Naive thymus-derived CD4-positive, alpha-beta T cell (primary cell): Measurements from ENCODE around the gene SPSB4. TPM values are rescaled to one million over a fixed set of nuclear protein-coding genes. Genes with fewer than 3 reads are reported as not detected.

ENCODE experiments used
- ATAC-seq: fragments of 150-1000 bp; cut with Tn5 transposase; 2 replicates; pipeline ENCODE4 v1.10.0; 2021; ENCODE audit warnings: mild to moderate bottlenecking, moderate library complexity
- CTCF ChIA-PET: fragments of 350-600 bp; sonication (Branson Sonifier 250); formaldehyde crosslinking; loops from one replicate; lab custom pipeline; 2021; ENCODE audit warnings: antibody characterized with exemption; lab: Charles Lee
- POLR2A ChIA-PET: fragments of 350-600 bp; sonication (Branson Sonifier 250); formaldehyde crosslinking; loops from one replicate; lab custom pipeline; 2021; ENCODE audit warnings: antibody characterized with exemption, inconsistent platforms; lab: Charles Lee
- DNase-seq, 9 donors: peaks; one replicate each; pipeline versions ENCODE4 v3.0.0 to v3.0.0-alpha.2; 2020 to 2022; ENCODE audit warnings: mixed read lengths in 1 of 9
- H3K27ac ChIP-seq: one replicate; pipeline ENCODE4 v1.7.0; 2013; ENCODE audit warnings: mild to moderate bottlenecking, low read depth, low read length, moderate library complexity
- H3K27me3 ChIP-seq, 2 donors: one replicate each; pipeline ENCODE4 v1.7.0; 2013; ENCODE audit warnings: low read length in 2 of 2, mild to moderate bottlenecking in 2 of 2, moderate library complexity in 2 of 2; ENCODE audit not compliant: control insufficient read depth in 2 of 2, insufficient read depth in 2 of 2
- H3K36me3 ChIP-seq, 3 experiments: 1 replicate in 2 of 3; 2 replicates in 1 of 3; pipeline ENCODE4 v1.7.0; 2013; ENCODE audit warnings: low read length in 3 of 3, mild to moderate bottlenecking in 3 of 3, moderate library complexity in 1 of 3; ENCODE audit not compliant: insufficient read depth in 3 of 3, control insufficient read depth in 2 of 3
- H3K4me1 ChIP-seq, 2 donors: one replicate each; pipeline ENCODE4 v1.7.0; 2013; ENCODE audit warnings: low read length in 2 of 2, mild to moderate bottlenecking in 2 of 2, moderate library complexity in 1 of 2; ENCODE audit not compliant: control insufficient read depth in 2 of 2, insufficient read depth in 2 of 2
- H3K4me3 ChIP-seq: 2 replicates; pipeline ENCODE4 v1.7.0; 2013; ENCODE audit warnings: mild to moderate bottlenecking, low read length
- H3K9me3 ChIP-seq, 3 experiments: 1 replicate in 2 of 3; 2 replicates in 1 of 3; pipeline ENCODE4 v1.7.0; 2013; ENCODE audit warnings: low read length in 3 of 3; ENCODE audit not compliant: control insufficient read depth in 2 of 3
- H3K27ac Mint-ChIP-seq, 9 donors: one replicate each; pipeline ENCODE4 v1.8.0; 2020 to 2022; ENCODE audit warnings: mixed read lengths in 9 of 9, mild to moderate bottlenecking in 8 of 9, moderate library complexity in 5 of 9, inconsistent platforms in 2 of 9
- H3K27me3 Mint-ChIP-seq, 5 donors: one replicate each; pipeline ENCODE4 v1.8.0; 2021 to 2022; ENCODE audit warnings: mixed read lengths in 5 of 5, mild to moderate bottlenecking in 1 of 5
- H3K36me3 Mint-ChIP-seq, 5 donors: one replicate each; pipeline ENCODE4 v1.8.0; 2020 to 2022; ENCODE audit warnings: mixed read lengths in 5 of 5, mild to moderate bottlenecking in 3 of 5, inconsistent platforms in 1 of 5
- H3K4me1 Mint-ChIP-seq, 7 donors: one replicate each; pipeline ENCODE4 v1.8.0; 2020 to 2022; ENCODE audit warnings: mixed read lengths in 7 of 7, mild to moderate bottlenecking in 3 of 7, inconsistent platforms in 1 of 7
- H3K4me3 Mint-ChIP-seq, 10 donors: one replicate each; pipeline ENCODE4 v1.8.0; 2020 to 2022; ENCODE audit warnings: mild to moderate bottlenecking in 10 of 10, mixed read lengths in 10 of 10, moderate library complexity in 6 of 10, inconsistent platforms in 2 of 10
- H3K9me3 Mint-ChIP-seq, 11 donors: one replicate each; pipeline ENCODE4 v1.8.0; 2020 to 2022; ENCODE audit warnings: mixed read lengths in 11 of 11, mild to moderate bottlenecking in 4 of 11, inconsistent platforms in 1 of 11, moderate library complexity in 1 of 11
- intact Hi-C, 2 donors: fragments of 100-400 bp; cut with micrococcal nuclease; formaldehyde crosslinking; loops; one replicate each; pipeline ENCODE4 v1.15.1; 2023
- polyA plus RNA-seq, 2 donors: library from polyadenylated mRNA; unstranded; fragments of 300-500 nt; fragmentation: Illumina TruSeq; gene quantifications; one replicate each; pipeline ENCODE4 v1.2.3, GENCODE V29; 2021
- total RNA-seq, 6 experiments: library from RNA in 5 of 6; stranded (reverse) in 5 of 6; gene quantifications; 1 replicate in 5 of 6; 2 replicates in 1 of 6; pipeline ENCODE4 v1.2.3 and lab custom pipeline; 2021 to 2026

SPSB4 gene
- total and polyA plus RNA-seq, 7 experiments from 2014 or later: not detected

DNA sequence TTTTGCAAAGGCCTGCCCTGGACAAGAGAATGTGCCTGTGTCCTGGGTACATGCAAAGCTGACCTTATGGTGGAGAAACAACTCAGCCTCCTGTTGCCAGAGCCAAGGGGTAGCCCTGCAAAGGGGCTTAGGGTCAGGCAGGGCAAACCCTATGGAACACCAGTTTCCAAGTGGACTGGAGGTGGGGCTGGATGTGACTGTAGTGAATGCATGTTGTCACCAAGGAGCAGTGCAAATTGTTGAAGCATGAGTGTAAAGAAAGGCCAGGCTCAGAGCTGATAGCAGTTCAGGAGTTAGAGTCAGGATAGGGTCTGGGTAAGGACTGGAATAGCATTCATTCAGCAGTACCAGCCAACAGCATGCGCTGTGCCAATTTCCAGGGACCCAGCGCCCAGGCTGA is 97.6 kb downstream of the SPSB4 start:
- Histone ChIP-seq H3K36me3 (no peaks in the 10 kb centered on the region), H3K27ac (no peak overlapping the region), H3K4me3 (no peak overlapping the region), H3K27me3 (no peaks in the 10 kb centered on the region), H3K4me1 (no peaks in the 10 kb centered on the region), H3K9me3 (no peaks in the 10 kb centered on the region)
- H3K4me1 Mint-ChIP-seq: peaks cover 0 to 1% (median 0%) of the 10 kb centered on the region in 7 donors
- ChIA-PET CTCF (no interaction called here), POLR2A (no interaction called here)
- no peaks in the 10 kb centered on the region for H3K36me3 Mint-ChIP-seq
- intact Hi-C loops: no loop called here
- peaks cover 0 to 10% (median 4%) of the 10 kb centered on the region in 11 donors for H3K9me3 Mint-ChIP-seq
- H3K4me3 Mint-ChIP-seq: no peak overlapping the region
- H3K27ac Mint-ChIP-seq: no peak overlapping the region
- no peak for DNase-seq
- H3K27me3 Mint-ChIP-seq: peaks cover 2 to 26% (median 14%) of the 10 kb centered on the region in 5 donors
- no peak for ATAC-seq

DNA sequence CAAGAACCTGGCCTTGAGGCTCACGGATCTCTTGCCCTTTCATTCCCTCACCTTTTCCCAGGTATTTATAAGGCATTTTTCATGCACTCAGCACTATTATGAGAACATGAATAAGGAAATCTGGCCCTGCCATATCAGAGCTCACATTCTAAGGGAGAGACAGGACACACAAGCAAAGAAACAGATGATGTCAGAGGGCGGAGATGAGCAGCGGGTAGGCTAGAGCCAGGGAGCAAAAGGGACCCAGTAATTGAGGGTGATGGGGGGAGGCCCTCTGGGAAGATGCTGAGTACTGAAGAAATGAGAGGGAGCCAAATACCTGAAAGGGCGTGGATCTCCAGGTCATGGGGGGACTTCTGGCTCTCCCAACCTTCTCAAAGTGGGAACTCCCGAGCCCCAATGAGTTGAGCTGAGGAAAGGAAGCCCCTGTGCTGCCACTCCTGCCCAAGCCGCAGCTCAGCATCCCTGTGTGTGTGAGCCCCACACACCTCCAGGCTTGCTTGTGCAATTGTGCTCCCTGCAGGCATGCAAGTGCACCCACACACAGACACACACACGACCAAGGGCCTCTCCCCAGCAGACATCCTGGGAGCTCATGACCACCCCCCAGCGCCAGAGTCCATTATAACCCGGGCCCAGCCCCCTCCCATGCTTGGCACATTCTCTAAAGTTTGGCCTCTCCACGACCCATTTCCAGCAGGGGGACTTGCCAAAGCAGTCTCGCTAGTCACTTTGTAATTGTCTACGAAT is 99.1 kb downstream of the SPSB4 start:
- Mint-ChIP-seq H3K36me3 (no peaks in the 10 kb centered on the region), H3K27ac (no peak overlapping the region), H3K9me3 (peaks cover 0 to 3% (median 0%) of the 10 kb centered on the region in 11 donors), H3K4me3 (no peak overlapping the region), H3K27me3 (peaks cover 0 to 15% (median 4%) of the 10 kb centered on the region in 5 donors), H3K4me1 (peaks cover 0 to 1% (median 0%) of the 10 kb centered on the region in 7 donors)
- H3K27ac ChIP-seq: no peak overlapping the region
- H3K9me3 ChIP-seq: no peaks in the 10 kb centered on the region
- intact Hi-C loops: no loop called here
- POLR2A ChIA-PET: no interaction called here
- no peak overlapping the region for H3K4me3 ChIP-seq
- H3K36me3 ChIP-seq: no peaks in the 10 kb centered on the region
- H3K27me3 ChIP-seq: no peaks in the 10 kb centered on the region
- ATAC-seq (no peak), DNase-seq (no peak)
- CTCF ChIA-PET: no interaction called here
- no peaks in the 10 kb centered on the region for H3K4me1 ChIP-seq

GRCh38 chr3:141150931-141151330 is 99.8 kb downstream of the SPSB4 start:
- DNase-seq (no peak), ATAC-seq (no peak)
- Histone ChIP-seq H3K9me3 (no peaks in the 10 kb centered on the region), H3K27me3 (no peaks in the 10 kb centered on the region), H3K27ac (no peak overlapping the region), H3K4me3 (no peak overlapping the region), H3K4me1 (no peaks in the 10 kb centered on the region), H3K36me3 (no peaks in the 10 kb centered on the region)
- Mint-ChIP-seq H3K27me3 (peaks cover 0 to 11% (median 4%) of the 10 kb centered on the region in 5 donors), H3K36me3 (no peaks in the 10 kb centered on the region), H3K9me3 (peaks cover 0 to 3% (median 0%) of the 10 kb centered on the region in 11 donors), H3K4me1 (peaks cover 0 to 1% (median 0%) of the 10 kb centered on the region in 7 donors), H3K4me3 (no peak overlapping the region), H3K27ac (no peak overlapping the region)
- CTCF ChIA-PET: no interaction called here
- intact Hi-C loops: no loop called here
- POLR2A ChIA-PET: no interaction called here

GRCh38 chr3:141151439-141151838 is 100.3 kb downstream of the SPSB4 start:
- Mint-ChIP-seq H3K9me3 (peaks cover 0 to 3% (median 0%) of the 10 kb centered on the region in 11 donors), H3K27ac (no peak overlapping the region), H3K27me3 (peaks cover 2 to 11% (median 4%) of the 10 kb centered on the region in 5 donors), H3K4me3 (no peak overlapping the region), H3K36me3 (no peaks in the 10 kb centered on the region), H3K4me1 (peaks cover 0 to 1% (median 0%) of the 10 kb centered on the region in 7 donors)
- DNase-seq (no peak), ATAC-seq (no peak)
- Histone ChIP-seq H3K4me1 (no peaks in the 10 kb centered on the region), H3K27me3 (no peaks in the 10 kb centered on the region), H3K4me3 (no peak overlapping the region), H3K9me3 (no peaks in the 10 kb centered on the region), H3K27ac (no peak overlapping the region), H3K36me3 (no peaks in the 10 kb centered on the region)
- POLR2A ChIA-PET: no interaction called here
- CTCF ChIA-PET: no interaction called here
- intact Hi-C loops: no loop called here

DNA sequence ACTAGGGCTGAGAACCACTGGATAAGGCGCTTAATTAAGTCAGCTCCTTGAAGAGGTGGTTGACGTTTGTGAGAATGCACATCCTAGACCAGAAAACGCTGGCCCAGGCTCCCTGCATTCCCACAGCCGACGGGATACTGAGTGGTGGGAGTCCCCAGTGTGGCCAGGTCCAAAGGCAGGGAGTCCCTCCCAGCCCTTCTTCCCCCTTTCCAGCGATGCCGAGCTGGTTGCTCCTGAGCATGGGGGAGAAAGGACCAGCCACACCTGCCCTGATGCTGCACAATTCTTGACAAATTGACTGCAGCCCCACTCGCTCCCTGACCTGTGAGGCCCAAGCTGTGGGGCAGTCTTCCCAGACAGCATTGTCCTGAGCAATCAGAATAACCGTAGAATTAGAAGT is 101.0 kb downstream of the SPSB4 start:
- peaks cover 0 to 3% (median 0%) of the 10 kb centered on the region in 11 donors for H3K9me3 Mint-ChIP-seq
- CTCF ChIA-PET: no interaction called here
- Histone ChIP-seq H3K27ac (no peak overlapping the region), H3K27me3 (no peaks in the 10 kb centered on the region), H3K4me3 (no peak overlapping the region), H3K4me1 (no peaks in the 10 kb centered on the region), H3K36me3 (no peaks in the 10 kb centered on the region), H3K9me3 (no peaks in the 10 kb centered on the region)
- H3K27me3 Mint-ChIP-seq: peaks cover 2 to 11% (median 4%) of the 10 kb centered on the region in 5 donors
- no peak overlapping the region for H3K27ac Mint-ChIP-seq
- H3K4me3 Mint-ChIP-seq: no peak overlapping the region
- H3K36me3 Mint-ChIP-seq: no peaks in the 10 kb centered on the region
- intact Hi-C loops: no loop called here
- POLR2A ChIA-PET: no interaction called here
- no peak for DNase-seq
- no peak for ATAC-seq
- peaks cover 0 to 1% (median 0%) of the 10 kb centered on the region in 7 donors for H3K4me1 Mint-ChIP-seq

DNA sequence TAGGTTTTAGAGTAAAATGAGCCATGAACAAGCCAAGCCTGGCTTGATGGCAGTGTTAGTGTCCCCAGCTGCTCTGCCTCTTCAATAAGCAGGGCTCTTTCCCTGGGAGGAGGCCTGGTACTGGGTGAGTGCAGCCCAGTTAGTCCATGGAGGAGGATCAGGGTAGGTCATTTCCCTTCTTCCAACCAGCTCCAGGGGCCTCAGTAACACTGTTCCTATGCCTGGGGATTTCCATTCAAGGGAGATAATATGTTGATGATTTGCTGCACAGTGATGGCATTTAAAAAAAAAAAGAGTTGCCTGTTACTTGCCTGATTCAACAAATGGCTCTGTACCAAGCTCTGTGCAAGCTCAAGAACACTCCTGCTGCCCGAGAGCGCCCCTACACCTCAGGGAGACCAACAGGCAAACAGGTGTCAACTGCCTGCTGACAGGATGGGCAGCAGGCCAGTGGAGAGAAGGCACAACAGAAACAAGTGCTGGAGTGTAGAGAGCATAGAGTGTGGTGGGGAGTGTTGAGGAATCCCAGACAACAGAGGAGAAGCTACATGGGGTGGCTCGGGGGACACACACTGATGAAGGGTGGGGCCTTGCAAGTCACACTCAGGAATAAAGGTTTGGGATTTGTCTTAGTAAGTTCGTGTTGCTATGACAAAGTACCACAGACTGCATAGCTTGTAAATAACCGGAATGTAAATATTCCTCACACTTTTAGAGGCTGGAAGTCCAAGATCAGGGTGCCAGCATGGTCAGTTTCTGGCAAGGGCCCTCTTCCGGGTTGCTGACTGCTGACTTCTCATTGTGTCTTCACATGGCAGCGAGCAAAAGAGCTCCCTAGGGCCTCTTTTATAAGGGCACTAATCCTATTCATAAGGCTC is 101.9 kb downstream of the SPSB4 start:
- no peak for ATAC-seq
- H3K36me3 Mint-ChIP-seq: no peaks in the 10 kb centered on the region
- H3K4me1 Mint-ChIP-seq: peaks cover 0 to 1% (median 0%) of the 10 kb centered on the region in 7 donors
- H3K27me3 Mint-ChIP-seq: peaks cover 0 to 7% (median 0%) of the 10 kb centered on the region in 5 donors
- CTCF ChIA-PET: no interaction called here
- DNase-seq: no peak
- H3K4me1 ChIP-seq: no peaks in the 10 kb centered on the region
- intact Hi-C loops: no loop called here
- peaks cover 0 to 3% (median 0%) of the 10 kb centered on the region in 11 donors for H3K9me3 Mint-ChIP-seq
- H3K27me3 ChIP-seq: no peaks in the 10 kb centered on the region
- POLR2A ChIA-PET: no interaction called here
- H3K9me3 ChIP-seq: no peaks in the 10 kb centered on the region
- no peaks in the 10 kb centered on the region for H3K36me3 ChIP-seq
- H3K27ac ChIP-seq: no peak overlapping the region
- no peak overlapping the region for H3K27ac Mint-ChIP-seq
- H3K4me3 ChIP-seq: no peak overlapping the region
- H3K4me3 Mint-ChIP-seq: no peak overlapping the region
